Fibroblast of the aortic adventitia (primary cell): ENCODE data around the gene ARMC9. TPM values are rescaled to one million over a fixed set of nuclear protein-coding genes. Genes with fewer than 3 reads are reported as not detected.
"Not testable (repeated sequence)": the region's sequence is repeated elsewhere in the genome, so short reads cannot be mapped to it uniquely, and the experiment has no call there.

ENCODE experiments used
- DNase-seq: peaks from one replicate; pipeline ENCODE4 v3.0.0-alpha.2; 2010; ENCODE audit warnings: low read depth
- H3K4me3 ChIP-seq: 2 replicates; pipeline ENCODE4 v1.5.1; 2011; ENCODE audit warnings: low read depth, mild to moderate bottlenecking, control low read depth, low read length, moderate library complexity
- total RNA-seq: library from RNA; depleted of rRNA; stranded (reverse); fragments of >200 nt; gene quantifications from 2 replicates; pipeline ENCODE4 v1.2.3, GENCODE V29; 2012; ENCODE audit warnings: low replicate concordance
- TF ChIP-seq, protein P1 (sequence below): IDR thresholded peaks from 2 replicates; pipeline ENCODE4 v1.5.1; 2011; ENCODE audit warnings: mild to moderate bottlenecking, low read length, control low read depth, inconsistent platforms; ENCODE audit not compliant: insufficient read depth

ARMC9 gene
- total RNA-seq, 1 donor, result 94.4 TPM

DNA sequence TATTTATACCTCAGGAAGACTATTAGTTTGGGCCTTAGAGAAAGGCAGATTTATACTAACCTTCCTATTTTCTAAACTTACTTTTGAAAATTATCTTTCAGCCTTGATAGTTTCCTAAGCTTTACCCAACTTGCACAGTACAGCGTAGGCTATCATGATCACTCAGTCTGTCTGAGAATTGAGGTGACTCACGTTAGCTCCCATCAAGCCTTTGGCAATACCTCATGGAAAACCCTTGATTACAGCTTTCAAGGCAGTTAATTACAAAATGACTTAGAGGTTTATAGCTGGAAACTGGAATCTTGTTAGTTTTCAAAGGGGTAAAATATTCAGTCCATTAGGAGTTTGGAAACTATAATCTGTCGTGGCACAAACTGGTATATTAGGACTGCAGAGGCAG lies 26.4 kb upstream of the ARMC9 start:
- TF ChIP-seq, protein P1, sequence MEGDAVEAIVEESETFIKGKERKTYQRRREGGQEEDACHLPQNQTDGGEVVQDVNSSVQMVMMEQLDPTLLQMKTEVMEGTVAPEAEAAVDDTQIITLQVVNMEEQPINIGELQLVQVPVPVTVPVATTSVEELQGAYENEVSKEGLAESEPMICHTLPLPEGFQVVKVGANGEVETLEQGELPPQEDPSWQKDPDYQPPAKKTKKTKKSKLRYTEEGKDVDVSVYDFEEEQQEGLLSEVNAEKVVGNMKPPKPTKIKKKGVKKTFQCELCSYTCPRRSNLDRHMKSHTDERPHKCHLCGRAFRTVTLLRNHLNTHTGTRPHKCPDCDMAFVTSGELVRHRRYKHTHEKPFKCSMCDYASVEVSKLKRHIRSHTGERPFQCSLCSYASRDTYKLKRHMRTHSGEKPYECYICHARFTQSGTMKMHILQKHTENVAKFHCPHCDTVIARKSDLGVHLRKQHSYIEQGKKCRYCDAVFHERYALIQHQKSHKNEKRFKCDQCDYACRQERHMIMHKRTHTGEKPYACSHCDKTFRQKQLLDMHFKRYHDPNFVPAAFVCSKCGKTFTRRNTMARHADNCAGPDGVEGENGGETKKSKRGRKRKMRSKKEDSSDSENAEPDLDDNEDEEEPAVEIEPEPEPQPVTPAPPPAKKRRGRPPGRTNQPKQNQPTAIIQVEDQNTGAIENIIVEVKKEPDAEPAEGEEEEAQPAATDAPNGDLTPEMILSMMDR, result no peak
- DNase-seq, result peak; percentile 64

DNA sequence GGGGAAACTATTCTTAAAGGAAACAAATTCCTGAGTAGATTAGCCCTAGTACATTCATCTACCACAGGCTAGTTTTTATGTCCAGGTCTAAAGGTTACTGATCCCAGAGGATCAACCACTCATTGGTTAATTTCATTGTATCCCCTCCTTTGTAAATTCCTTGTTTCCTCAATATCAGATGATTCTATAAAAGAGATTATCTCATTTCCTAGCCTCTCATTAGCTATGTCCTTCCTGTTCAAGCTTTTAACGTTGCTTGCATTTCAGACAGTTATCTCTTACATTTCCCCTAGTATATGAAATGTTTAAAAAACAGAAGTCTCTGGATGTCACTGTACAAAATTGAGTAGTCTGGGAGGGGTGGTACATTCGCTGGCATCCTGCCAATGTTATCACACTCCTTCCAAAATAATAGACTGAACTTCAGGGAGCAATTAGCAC lies 24.2 kb upstream of the ARMC9 start:
- TF ChIP-seq, protein P1, result no peak
- H3K4me3 ChIP-seq, result no peak overlapping the region
- no peak for DNase-seq

More for the DNA sequence above, 26.4 kb upstream of the ARMC9 start:
- no peak overlapping the region for H3K4me3 ChIP-seq

DNA sequence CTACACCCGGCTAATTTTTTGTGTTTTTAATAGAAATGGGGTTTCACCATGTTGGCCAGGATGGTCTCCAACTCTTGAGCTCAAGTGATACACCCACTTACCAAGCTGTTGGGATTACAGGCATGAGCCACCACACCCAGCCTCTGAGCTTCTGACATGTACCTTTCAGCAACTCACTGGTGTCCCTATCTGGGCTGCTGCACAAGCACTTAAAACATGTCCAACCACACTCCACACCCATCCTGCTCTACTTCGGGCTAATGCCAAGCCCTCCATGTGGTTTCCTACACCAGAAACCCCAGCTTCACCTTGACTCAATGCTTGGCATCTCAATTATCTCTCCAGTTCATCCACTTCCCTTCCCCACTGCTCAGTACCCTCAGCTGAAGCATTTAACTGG lies 22.4 kb upstream of the ARMC9 start:
- TF ChIP-seq, protein P1, result no peak
- no peak overlapping the region for H3K4me3 ChIP-seq
- no peak for DNase-seq

DNA sequence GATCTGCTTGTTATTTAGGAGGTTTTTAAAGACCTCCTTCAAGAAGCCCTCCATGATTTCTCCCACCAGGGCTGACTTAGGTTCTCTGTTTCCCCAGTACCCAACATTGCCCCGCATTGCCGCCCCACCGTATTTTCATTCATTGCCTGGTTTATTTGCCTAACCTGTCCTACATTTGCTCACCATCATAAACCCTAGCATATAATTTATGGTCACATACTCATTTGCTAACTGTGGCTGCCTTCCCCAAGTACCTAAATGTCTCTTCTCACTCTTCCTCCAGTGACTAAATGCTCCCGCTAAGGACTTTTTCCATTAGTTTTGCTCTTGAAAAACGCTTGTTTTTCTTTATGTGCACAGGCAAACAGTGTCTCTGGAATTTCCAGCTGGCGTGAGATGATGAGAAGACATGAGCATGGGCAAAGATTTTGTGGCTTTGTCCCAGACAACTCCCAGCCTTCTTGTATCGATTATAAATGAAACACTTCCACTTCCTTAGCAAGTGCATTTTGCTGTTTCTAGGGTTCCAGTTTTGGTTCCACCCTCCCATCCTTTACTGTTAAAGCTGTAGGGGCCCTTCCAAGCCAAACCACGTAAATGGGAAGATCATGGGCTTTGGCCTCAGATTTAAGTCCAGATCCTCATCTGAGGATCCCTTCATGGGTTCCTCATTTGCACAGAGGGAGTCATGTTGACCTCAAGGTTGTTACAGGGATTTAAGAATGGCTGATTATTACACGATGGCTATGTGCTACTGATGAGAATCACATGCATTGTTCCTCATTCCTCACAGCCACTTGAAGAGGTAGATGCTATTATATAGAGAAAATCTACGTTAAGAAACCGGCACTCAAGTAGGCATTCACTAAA lies 21.0 kb upstream of the ARMC9 start:
- TF ChIP-seq, protein P1, result no peak
- no peak for DNase-seq
- H3K4me3 ChIP-seq, result no peak overlapping the region

DNA sequence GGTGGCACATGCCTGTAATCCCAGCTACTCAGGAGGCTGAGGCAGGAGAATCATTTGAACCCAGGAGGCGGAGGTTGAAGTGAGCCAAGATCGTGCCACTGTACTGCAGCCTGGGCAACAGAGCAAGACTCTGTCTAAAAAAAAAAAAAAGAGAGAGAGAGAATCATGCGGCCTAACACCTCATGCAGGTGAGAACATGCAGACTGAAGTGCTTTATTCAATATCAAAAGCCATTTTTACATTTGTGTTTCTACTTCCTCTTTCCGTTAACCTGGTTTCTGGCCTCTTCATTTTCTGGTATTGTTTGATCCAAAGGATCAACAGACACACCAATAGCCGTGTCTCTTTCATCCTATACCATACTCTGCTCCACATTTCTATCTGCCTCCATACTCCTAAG lies 19.6 kb upstream of the ARMC9 start:
- not testable (repeated sequence) for DNase-seq, H3K4me3 ChIP-seq

DNA sequence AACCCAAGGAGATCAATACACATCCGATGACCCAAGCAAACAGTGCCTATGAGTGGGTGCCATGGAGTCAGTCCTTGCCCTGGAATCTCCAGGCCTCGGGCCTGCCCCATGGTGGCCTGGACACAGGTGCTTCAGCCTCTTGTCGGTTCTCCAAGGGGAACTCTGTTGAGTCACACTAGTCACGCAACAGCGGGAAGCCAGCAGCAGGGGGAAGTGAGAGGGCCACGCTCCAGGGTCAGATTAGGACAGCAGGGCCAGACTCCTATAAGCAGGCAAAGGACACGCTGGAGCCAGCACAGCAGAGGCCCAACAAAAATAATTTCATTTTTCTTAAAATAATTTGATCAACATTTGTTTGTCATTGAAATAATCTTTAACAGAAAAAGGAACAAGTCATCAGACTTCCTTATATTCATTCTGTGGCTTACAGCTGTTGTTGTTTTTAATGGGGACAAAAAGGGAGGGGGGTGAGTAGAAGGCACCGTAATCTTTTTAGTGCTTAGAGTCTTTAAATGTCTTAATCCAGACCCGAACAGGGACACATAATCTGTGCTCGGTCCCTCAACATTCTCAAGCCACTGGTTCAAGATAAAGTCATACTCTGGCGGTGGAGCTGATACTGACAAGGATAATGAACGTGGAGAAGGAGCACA lies 16.4 kb upstream of the ARMC9 start:
- peak; percentile 36 for DNase-seq
- H3K4me3 ChIP-seq, result no peak overlapping the region
- TF ChIP-seq, protein P1, result no peak

DNA sequence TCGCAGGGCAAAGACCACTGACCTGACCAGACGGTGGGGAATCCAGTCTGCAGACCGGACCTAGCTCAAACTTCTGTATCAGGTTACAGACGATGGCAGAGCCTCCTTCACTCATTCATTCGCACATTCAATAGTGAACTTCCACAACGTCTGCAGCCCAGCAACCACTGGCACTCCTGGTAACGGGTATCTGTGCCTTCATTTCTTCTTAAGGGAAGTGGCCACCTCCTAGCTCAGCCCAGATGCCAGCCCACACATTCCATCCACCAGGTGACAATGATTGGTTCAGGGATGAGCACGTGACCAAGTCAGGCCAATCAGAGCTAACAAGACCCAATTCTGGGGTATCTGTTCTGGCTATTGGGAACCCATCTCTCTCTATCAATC lies 15.9 kb upstream of the ARMC9 start:
- H3K4me3 ChIP-seq, result no peak overlapping the region
- no peak for DNase-seq
- TF ChIP-seq, protein P1, result no peak
